HEK293T (cell line): ENCODE results near the gene TARBP1.

Source experiments
- CTBP1 ChIP-seq: fragments of 450-650 bp; IDR thresholded peaks from 2 replicates; pipeline ENCODE4 v1.6.1; 2016; ENCODE audit warnings: borderline replicate concordance
- LEF1 ChIP-seq: fragments of 450-650 bp; IDR thresholded peaks from 2 replicates; pipeline ENCODE4 v1.6.1; 2017; ENCODE audit warnings: mild to moderate bottlenecking, borderline replicate concordance
- NFRKB ChIP-seq: fragments of 450-650 bp; IDR thresholded peaks from 2 replicates; pipeline ENCODE4 v1.6.1; 2016; ENCODE audit warnings: mild to moderate bottlenecking, moderate library complexity

DNA sequence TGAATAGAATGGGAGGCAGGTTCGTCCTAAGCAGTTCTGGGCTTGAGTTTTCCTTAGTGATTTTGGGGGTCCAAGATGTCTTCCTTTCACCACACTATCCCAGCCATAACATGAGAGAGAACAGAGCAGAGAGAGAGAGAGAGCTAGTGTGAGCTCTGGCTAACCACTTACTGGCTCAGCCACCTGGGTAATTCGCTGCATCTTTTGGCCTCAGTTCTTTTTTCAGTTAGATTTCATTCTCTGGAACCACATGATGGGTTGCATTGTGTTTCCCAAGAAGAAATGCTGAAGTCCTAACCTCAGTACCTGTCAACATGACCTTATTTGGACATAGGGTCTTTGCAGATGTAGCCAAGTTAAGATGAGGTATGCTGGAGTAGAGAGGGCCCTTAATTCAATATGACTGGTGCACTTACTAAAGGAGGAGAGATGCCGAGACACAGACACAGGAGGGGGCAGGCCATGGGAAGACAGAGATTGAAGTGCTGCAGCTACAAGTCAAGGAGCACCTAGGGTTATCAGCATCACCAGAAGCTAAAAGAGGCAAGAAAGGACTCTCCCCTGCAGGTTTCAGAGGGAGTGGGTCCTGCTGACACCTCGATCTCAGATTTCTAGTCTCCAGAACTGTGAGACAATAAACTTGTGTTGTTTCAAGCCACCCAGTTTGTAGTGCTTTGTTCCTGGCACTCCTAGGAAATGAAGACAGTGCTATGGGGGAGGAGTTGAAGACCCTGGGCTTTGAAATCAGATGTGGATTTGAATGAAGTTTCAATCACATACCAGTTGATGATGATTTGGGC, 26.2 kb upstream of the TARBP1 start:
- TF ChIP-seq CTBP1 (no peak), LEF1 (no peak), NFRKB (no peak)
